ENCODE measurements around the gene BFSP1. TPM values are rescaled to one million over a fixed set of nuclear protein-coding genes. Genes with fewer than 3 reads are reported as not detected.

The BFSP1 gene
- total RNA-seq, 1 experiment from 2014 or later, result 0.94 TPM

- TF ChIP-seq CTCF (IDR thresholded peaks at IDR 0.05; ENCODE audit: unreplicated experiment), result no peak
- peaks cover 7% of the 10 kb centered on the region for H3K4me1 Mint-ChIP-seq (ENCODE audit: low read depth, unreplicated experiment)
- BruUV-seq (replicated peaks), result no TSS peak
- H3K9me3 Mint-ChIP-seq (ENCODE audit: low read depth, unreplicated experiment), result no peaks in the 10 kb centered on the region
- no peak overlapping the region for H3K4me3 Mint-ChIP-seq (ENCODE audit: low read depth, unreplicated experiment)
- CTCF ChIA-PET, result interaction anchor here (1.0 to 1.2 kb wide), 2 partner anchors 145 to 435 kb away, joined by 3 to 4 read pairs; no protein-coding TSS in a partner anchor
- H3K27me3 Mint-ChIP-seq (ENCODE audit: unreplicated experiment), result no peaks in the 10 kb centered on the region
- no peak overlapping the region for H3K27ac Mint-ChIP-seq (ENCODE audit: unreplicated experiment)
- DNase-seq, result no peak
- intact Hi-C loops (cut with micrococcal nuclease; ENCODE audit: unreplicated experiment), result loop anchor here (10.0 kb wide), 2 partner anchors 111 to 491 kb away; no protein-coding TSS in a partner anchor
- H3K36me3 Mint-ChIP-seq (ENCODE audit: insufficient read depth, unreplicated experiment), result no peaks in the 10 kb centered on the region
Observed at GRCh38 chr20:17504066-17504897, 26.9 kb downstream of the BFSP1 start.

- Mint-ChIP-seq H3K4me3 (ENCODE audit: low read depth, unreplicated experiment) (no peak overlapping the region), H3K9me3 (ENCODE audit: low read depth, unreplicated experiment) (no peaks in the 10 kb centered on the region), H3K27me3 (ENCODE audit: unreplicated experiment) (no peaks in the 10 kb centered on the region), H3K4me1 (ENCODE audit: low read depth, unreplicated experiment) (peaks cover 7% of the 10 kb centered on the region), H3K27ac (ENCODE audit: unreplicated experiment) (no peak overlapping the region), H3K36me3 (ENCODE audit: insufficient read depth, unreplicated experiment) (no peaks in the 10 kb centered on the region)
- CTCF ChIA-PET, result no interaction called here
- intact Hi-C loops (cut with micrococcal nuclease; ENCODE audit: unreplicated experiment), result loop anchor here (10.0 kb wide), 2 partner anchors 111 to 491 kb away; no protein-coding TSS in a partner anchor
- no TSS peak for BruUV-seq (replicated peaks)
- no peak for TF ChIP-seq CTCF (IDR thresholded peaks at IDR 0.05; ENCODE audit: unreplicated experiment)
- DNase-seq, result no peak
Observed at GRCh38 chr20:17503301-17504065, 27.7 kb downstream of the BFSP1 start.

GRCh38 chr20:17502105-17502504, 29.1 kb downstream of the BFSP1 start:
- H3K9me3 Mint-ChIP-seq (ENCODE audit: low read depth, unreplicated experiment), result no peaks in the 10 kb centered on the region
- CTCF ChIA-PET, result no interaction called here
- intact Hi-C loops (cut with micrococcal nuclease; ENCODE audit: unreplicated experiment), result loop anchor here (10.0 kb wide), 2 partner anchors 113 to 493 kb away; no protein-coding TSS in a partner anchor
- BruUV-seq (replicated peaks), result no TSS peak
- peaks cover 7% of the 10 kb centered on the region for H3K4me1 Mint-ChIP-seq (ENCODE audit: low read depth, unreplicated experiment)
- H3K27me3 Mint-ChIP-seq (ENCODE audit: unreplicated experiment), result no peaks in the 10 kb centered on the region
- H3K27ac Mint-ChIP-seq (ENCODE audit: unreplicated experiment), result no peak overlapping the region
- DNase-seq, result no peak
- H3K36me3 Mint-ChIP-seq (ENCODE audit: insufficient read depth, unreplicated experiment), result no peaks in the 10 kb centered on the region
- TF ChIP-seq CTCF (IDR thresholded peaks at IDR 0.05; ENCODE audit: unreplicated experiment), result no peak
- H3K4me3 Mint-ChIP-seq (ENCODE audit: low read depth, unreplicated experiment), result no peak overlapping the region

GRCh38 chr20:17501701-17502100, 29.5 kb downstream of the BFSP1 start:
- H3K4me3 Mint-ChIP-seq (ENCODE audit: low read depth, unreplicated experiment), result no peak overlapping the region
- peaks cover 7% of the 10 kb centered on the region for H3K4me1 Mint-ChIP-seq (ENCODE audit: low read depth, unreplicated experiment)
- CTCF ChIA-PET, result no interaction called here
- H3K27ac Mint-ChIP-seq (ENCODE audit: unreplicated experiment), result no peak overlapping the region
- intact Hi-C loops (cut with micrococcal nuclease; ENCODE audit: unreplicated experiment), result loop anchor here (10.0 kb wide), 2 partner anchors 113 to 493 kb away; no protein-coding TSS in a partner anchor
- no peak for TF ChIP-seq CTCF (IDR thresholded peaks at IDR 0.05; ENCODE audit: unreplicated experiment)
- no peaks in the 10 kb centered on the region for H3K27me3 Mint-ChIP-seq (ENCODE audit: unreplicated experiment)
- H3K36me3 Mint-ChIP-seq (ENCODE audit: insufficient read depth, unreplicated experiment), result no peaks in the 10 kb centered on the region
- DNase-seq, result no peak
- H3K9me3 Mint-ChIP-seq (ENCODE audit: low read depth, unreplicated experiment), result no peaks in the 10 kb centered on the region
- BruUV-seq (replicated peaks), result no TSS peak
